ENCODE data around the gene EVI5.

EVI5 gene

DNA sequence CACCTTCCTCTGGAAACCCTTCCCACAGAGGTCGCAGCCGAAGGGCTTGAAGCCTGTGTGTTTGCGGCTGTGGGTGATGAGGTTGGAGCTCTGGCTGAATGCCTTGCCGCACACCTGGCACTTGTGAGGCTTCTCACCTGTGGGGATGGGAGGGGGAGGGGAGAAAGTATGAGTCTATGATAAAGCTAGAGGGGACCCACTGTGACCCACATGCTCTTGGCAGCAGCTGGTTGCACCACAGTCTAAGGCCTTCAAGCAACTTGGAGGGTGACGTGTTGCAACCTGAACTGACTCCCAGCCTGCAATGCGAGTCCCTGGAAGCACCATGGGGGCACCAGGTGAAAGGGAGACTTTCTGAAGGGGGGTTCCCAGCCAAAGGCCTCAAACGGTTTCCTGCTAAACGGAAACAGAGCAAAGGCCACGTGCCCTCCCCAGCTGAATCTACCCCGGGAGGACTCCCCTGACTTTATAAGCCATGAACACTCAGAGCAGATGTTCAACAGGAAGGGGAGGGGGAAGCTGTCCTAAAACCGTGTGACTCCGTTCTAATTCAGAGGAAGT is 308.8 kb downstream of the EVI5 start:
- no peak for DNase-seq
- intact Hi-C loops (cut with DNase I): no loop called here

DNA sequence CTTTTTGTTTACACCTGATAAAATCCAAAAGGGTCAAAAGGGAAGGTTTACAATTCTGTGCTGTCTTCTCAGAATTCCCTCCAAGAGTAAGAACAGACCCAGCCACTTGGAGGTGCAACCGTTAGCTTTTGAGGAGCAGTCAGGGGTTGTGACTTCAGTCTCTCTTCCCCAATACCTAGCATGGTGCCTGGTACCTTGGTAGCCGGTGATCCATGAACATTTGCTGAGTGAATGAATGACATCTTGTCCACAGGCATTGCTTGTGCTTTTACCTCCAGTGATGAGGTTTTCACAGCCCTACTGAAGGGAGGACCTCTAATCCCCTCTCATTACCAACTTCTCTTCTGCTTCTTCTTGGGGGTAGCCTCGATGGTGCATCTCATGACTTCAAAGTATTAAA is 309.9 kb downstream of the EVI5 start:
- no peak for DNase-seq
- intact Hi-C loops (cut with DNase I): no loop called here

DNA sequence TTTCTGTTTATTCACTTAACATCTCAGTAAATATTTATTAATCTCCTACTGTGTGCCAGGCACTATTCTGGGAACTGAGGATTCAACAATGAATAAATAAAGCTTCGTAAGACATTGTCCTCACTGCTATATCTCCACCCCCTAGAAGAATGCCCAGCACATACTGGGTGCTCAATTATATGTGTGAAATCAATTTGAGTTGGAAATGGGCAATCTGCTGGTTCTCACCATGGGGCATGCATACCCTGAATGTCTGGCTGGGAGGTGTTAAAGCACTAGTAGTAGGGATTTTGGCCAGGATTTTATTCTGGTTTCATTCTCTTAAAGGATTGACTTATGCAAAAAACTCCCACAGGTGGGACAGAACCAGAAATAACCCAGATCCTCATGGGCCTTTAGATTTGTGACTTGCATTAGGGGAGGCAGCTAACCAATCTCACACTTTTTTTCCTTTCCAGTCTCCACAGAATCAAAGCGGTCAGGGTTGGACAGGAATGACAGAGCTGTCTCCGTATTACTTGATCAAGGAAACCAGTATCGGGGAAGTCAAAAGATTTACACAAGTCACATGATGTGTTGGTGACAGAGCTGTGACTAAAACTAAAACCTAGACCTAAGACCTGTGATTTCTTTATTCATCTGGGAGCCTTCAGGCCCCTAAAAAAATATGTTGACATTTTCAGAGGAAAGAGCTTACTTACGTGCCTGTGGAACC is 311.0 kb downstream of the EVI5 start:
- DNase-seq: no peak
- intact Hi-C loops (cut with DNase I): no loop called here

DNA sequence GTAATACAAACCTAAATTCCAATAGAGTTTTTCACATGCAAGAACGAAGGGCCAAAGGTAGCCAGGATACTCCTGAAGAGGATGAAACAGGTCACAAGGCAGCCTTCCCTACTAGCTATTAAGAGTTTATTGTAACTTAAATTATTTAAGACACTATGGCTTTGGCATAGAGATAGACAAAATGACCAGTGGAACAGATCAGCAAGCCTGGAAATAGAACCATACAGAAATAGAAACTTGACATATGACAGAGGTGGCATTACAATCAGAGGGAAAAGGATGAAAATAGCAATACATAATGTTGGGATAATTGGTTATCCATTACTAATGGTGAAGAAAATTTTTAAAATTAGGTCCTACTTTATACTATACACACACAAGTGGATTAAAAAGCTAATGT is 314.7 kb downstream of the EVI5 start:
- no peak for DNase-seq
- intact Hi-C loops (cut with DNase I): no loop called here

DNA sequence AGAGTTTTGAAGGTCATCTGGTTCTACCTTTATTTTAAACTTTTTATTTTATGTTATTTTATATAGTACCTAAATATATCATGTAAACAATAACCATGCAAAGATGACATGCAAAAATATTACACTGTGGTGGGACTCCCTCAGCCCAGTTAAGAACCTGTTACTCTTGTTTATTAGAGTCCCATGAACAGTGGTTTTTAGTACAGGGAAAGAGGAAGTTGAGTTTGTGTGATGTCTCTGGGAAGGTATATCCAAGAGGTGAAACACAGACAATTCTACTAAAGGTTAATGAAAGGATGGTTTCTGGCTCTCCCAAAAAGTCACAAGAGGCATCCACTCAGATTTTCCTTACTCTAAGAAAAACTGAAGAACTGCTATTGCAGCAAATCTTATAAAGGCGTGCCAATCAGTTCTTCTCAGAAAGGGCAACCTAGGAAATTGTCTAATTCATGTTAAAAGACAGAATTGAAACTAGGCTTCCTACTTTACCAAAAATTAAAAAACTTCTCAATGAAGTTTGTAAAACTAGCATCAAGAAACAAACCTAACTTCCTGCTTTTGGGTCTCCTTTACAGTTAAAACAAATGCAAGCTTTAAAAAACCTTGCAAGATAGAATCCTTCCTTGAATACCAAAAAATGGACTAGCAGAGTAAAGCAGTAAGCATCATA is 318.1 kb downstream of the EVI5 start:
- intact Hi-C loops (cut with DNase I): no loop called here
- no peak for DNase-seq

DNA sequence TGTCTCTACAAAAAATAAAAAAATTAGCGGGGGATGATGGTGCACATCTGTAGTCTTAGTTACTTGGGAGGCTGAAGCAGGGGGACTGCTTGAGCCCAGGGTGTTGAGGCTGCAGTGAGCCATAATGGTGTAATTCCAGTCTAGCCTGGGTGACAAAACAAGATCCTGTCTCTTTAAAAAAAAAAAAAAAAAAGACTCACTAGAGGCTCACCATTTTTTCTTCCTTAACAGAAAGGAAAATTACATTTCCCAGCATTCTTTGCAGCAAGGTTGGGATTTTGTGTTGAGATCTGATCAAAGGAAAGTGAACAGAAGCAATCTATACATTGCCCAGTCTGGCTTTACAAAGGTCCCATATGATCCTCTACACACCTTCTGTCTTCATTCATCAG is 319.7 kb downstream of the EVI5 start:
- no peak for DNase-seq

DNA sequence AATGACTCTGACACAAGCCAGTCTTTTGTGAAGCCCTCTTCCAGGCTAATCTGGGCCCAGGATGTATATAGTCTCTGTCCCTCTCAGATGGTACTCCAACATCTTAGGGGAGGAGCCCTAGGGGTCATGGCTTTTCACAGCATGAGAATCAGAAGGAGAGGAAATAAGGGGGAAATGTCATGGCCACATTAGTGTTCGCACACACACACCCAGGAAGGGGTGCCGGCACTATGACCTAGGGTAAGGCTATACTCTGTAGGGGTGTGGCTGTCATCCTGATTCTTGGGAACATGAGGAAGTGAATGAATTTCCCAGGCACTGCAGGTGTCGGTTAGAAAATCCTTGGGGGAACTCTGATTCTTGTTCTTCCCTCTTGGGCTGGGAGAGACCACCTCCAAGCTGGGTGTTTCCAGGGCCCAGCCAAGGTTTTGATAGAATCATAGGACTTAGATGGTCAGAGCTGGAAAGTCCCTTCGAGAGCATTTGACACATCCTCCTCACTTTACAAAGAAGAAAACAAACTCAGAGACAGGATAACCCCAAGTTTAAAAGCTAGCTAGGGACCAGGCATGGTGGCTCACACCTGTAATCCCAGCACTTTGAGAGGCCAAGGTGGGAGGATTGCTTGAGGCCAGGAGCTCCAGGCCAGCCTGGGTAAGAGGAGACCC is 320.2 kb downstream of the EVI5 start:
- intact Hi-C loops (cut with DNase I): no loop called here
- DNase-seq: no peak

More for the DNA sequence above, 319.7 kb downstream of the EVI5 start:
- intact Hi-C loops (cut with DNase I): no loop called here

DNA sequence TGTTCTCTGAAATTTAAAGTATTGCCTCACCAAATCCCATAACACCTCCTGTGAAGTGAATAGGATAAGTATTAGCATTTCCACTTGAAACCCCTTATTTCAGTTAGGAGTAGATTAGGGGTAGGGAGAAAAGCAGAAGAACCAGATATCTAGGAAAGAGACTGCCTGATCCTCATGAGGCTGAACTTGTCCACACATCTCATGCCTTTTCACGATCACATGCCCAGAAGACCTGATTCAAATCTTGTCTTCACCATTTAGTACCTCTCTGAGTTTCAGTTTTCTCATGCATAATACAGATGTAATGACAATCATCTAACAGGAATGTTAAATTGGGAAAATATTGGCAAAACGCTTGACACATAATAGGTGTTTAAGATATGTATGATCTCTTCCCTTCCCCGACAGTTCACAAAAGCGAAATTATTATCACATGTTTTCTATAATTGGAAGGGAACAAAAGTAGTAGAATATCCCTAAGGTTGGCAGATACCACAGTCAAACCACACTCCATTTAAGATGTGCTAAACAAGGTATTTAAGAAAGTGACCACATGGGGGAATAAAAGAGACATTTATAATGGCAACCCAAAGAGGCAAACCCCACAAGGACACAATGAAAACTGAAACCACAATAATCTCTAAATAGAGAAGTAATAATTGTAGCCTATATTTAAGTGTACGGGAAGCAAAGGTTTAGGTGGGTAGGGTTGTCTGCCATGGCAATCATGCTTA is 323.4 kb downstream of the EVI5 start:
- no peak for DNase-seq
- intact Hi-C loops (cut with DNase I): no loop called here

DNA sequence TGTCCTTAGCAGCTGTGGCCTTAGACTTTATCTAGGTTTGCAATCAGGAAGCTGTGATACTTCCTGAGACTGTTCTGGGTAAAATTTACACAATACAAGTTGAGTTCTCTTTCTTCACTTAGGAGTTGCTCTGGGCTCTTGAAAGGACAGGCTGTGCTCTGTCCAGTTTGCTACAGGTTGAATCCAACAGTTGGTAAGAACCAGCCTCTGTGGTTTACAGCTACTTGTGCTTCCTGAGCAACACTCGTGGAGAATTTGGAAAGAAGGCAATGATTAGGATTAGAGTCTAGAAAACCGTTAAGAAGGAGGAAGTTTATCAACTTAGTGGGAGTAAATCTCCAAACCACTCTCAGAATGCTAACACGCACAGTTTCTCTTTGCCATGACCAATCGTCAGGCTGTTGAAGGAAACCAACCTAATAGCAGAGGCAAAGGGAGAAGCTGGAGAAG is 325.0 kb downstream of the EVI5 start:
- intact Hi-C loops (cut with DNase I): no loop called here
- DNase-seq: no peak

Measured in posterior cingulate gyrus (tissue), 11 donors.